PC-3 (cell line): ENCODE data around the gene LCE6A.

Experiments
- CTCF ChIP-seq: fragments of 300-600 bp; sonication (generic); conservative IDR thresholded peaks from 2 replicates; pipeline ENCODE4 v1.5.1; 2017; ENCODE audit warnings: antibody characterized with exemption, low read depth, mild to moderate bottlenecking, low read length
- EZH2 ChIP-seq: fragments of 300-600 bp; sonication (generic); IDR thresholded peaks from one replicate; pipeline ENCODE4 v1.6.1; 2017; ENCODE audit warnings: antibody characterized with exemption, mild to moderate bottlenecking, low read length; ENCODE audit not compliant: unreplicated experiment
- EZH2phosphoT487 ChIP-seq: fragments of 300-600 bp; sonication (generic); IDR thresholded peaks from 2 replicates; pipeline ENCODE4 v1.6.1; 2018; ENCODE audit warnings: mild to moderate bottlenecking, antibody characterized with exemption, low read length, borderline replicate concordance

- TF ChIP-seq CTCF (no peak), EZH2 (no peak), EZH2phosphoT487 (no peak)
Measured at GRCh38 chr1:152884966-152885624, 42.4 kb downstream of the LCE6A start.
